Smooth muscle cell (in vitro differentiated cells): ENCODE results near the gene TYMS. TPM values are rescaled to one million over a fixed set of nuclear protein-coding genes. Genes with fewer than 3 reads are reported as not detected.
"Not testable (repeated sequence)": the region's sequence is repeated elsewhere in the genome, so short reads cannot be mapped to it uniquely, and the experiment has no call there.

Experiments
- DNase-seq: peaks from one replicate; lab custom pipeline; 2025; ENCODE audit not compliant: unreplicated experiment; lab: John Stamatoyannopoulos, UW
- H2AFZ ChIP-seq: fragments of 200-600 bp; sonication (generic); 2 replicates; pipeline ENCODE4 v1.6.0; 2016; ENCODE audit warnings: antibody characterized with exemption, low read depth, mild to moderate bottlenecking
- H3F3A ChIP-seq: fragments of 200-600 bp; sonication (generic); 2 replicates; pipeline ENCODE4 v1.6.0; 2017; ENCODE audit warnings: antibody characterized with exemption, low read depth
- H3K27ac ChIP-seq: fragments of 200-600 bp; sonication (generic); 2 replicates; pipeline ENCODE4 v1.5.1; 2016; ENCODE audit warnings: low read depth, mild to moderate bottlenecking
- H3K27me3 ChIP-seq: fragments of 200-600 bp; sonication (generic); 2 replicates; pipeline ENCODE4 v1.6.1; 2016; ENCODE audit warnings: low read depth, mild to moderate bottlenecking
- H3K36me3 ChIP-seq: fragments of 200-600 bp; sonication (generic); 2 replicates; pipeline ENCODE4 v1.5.1; 2016; ENCODE audit warnings: low read depth
- H3K4me1 ChIP-seq: fragments of 200-600 bp; sonication (generic); 2 replicates; pipeline ENCODE4 v1.5.1; 2016; ENCODE audit warnings: low read depth
- H3K4me2 ChIP-seq: fragments of 200-600 bp; sonication (generic); 2 replicates; pipeline ENCODE4 v1.6.0; 2016; ENCODE audit warnings: mild to moderate bottlenecking
- H3K4me3 ChIP-seq: fragments of 200-600 bp; sonication (generic); 2 replicates; pipeline ENCODE4 v1.5.1; 2016; ENCODE audit warnings: mild to moderate bottlenecking
- H3K79me2 ChIP-seq: fragments of 200-600 bp; sonication (generic); 2 replicates; pipeline ENCODE4 v1.6.0; 2016; ENCODE audit warnings: low read depth, mild to moderate bottlenecking
- H3K9ac ChIP-seq: fragments of 200-600 bp; sonication (generic); 2 replicates; pipeline ENCODE4 v1.6.0; 2016; ENCODE audit warnings: low read depth
- H3K9me3 ChIP-seq: fragments of 200-600 bp; sonication (generic); replicated peaks from 2 replicates; pipeline ENCODE4 v1.5.1; 2016; ENCODE audit warnings: low read depth
- H4K20me1 ChIP-seq: fragments of 200-600 bp; sonication (generic); 2 replicates; pipeline ENCODE4 v1.6.0; 2016; ENCODE audit warnings: low read depth
- WGBS: methylation state at CpG from one replicate; pipeline ENCODE4 v1.1.7; 2016; ENCODE audit warnings: low lambda C conversion rate; 5-methylcytosine and 5-hydroxymethylcytosine counted together
- polyA plus RNA-seq: library from polyadenylated mRNA; unstranded; fragments of >200 nt; fragmentation: Nextera tagmentation; extraction: Ambion mirVana; gene quantifications from 2 replicates; pipeline ENCODE4 v1.2.1, GENCODE V29; 2016
- total RNA-seq: library from RNA; depleted of rRNA; stranded (reverse); fragments of >200 nt; gene quantifications from 2 replicates; pipeline ENCODE4 v1.2.3, GENCODE V29; 2014
- TF ChIP-seq, protein P1 (sequence below): fragments of 200-600 bp; sonication (generic); IDR thresholded peaks from 2 replicates; pipeline ENCODE4 v1.5.1; 2017; ENCODE audit warnings: borderline replicate concordance, mild to moderate bottlenecking, antibody characterized with exemption; ENCODE audit not compliant: insufficient read depth, poor library complexity, severe bottlenecking

TYMS gene
- total and polyA plus RNA-seq, 2 experiments from 2014 or later, result 29.1 to 85.3 TPM

- DNase-seq, result no peak
Observed at GRCh38 chr18:678482-679182, 21.2 kb downstream of the TYMS start.

GRCh38 chr18:679516-679915 is 22.1 kb downstream of the TYMS start:
- H3K27ac ChIP-seq, result no peak overlapping the region
- no peaks in the 10 kb centered on the region for H3K9me3 ChIP-seq
- no peaks in the 10 kb centered on the region for H3K27me3 ChIP-seq
- TF ChIP-seq, protein P1, sequence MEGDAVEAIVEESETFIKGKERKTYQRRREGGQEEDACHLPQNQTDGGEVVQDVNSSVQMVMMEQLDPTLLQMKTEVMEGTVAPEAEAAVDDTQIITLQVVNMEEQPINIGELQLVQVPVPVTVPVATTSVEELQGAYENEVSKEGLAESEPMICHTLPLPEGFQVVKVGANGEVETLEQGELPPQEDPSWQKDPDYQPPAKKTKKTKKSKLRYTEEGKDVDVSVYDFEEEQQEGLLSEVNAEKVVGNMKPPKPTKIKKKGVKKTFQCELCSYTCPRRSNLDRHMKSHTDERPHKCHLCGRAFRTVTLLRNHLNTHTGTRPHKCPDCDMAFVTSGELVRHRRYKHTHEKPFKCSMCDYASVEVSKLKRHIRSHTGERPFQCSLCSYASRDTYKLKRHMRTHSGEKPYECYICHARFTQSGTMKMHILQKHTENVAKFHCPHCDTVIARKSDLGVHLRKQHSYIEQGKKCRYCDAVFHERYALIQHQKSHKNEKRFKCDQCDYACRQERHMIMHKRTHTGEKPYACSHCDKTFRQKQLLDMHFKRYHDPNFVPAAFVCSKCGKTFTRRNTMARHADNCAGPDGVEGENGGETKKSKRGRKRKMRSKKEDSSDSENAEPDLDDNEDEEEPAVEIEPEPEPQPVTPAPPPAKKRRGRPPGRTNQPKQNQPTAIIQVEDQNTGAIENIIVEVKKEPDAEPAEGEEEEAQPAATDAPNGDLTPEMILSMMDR, result no peak
- no peak for DNase-seq
- no peak overlapping the region for H3K4me2 ChIP-seq
- 97% methylated on average over 4 of the region's 4 CpGs for WGBS
- H3K4me1 ChIP-seq, result no peaks in the 10 kb centered on the region
- no peaks in the 10 kb centered on the region for H3K79me2 ChIP-seq
- no peaks in the 10 kb centered on the region for H3F3A ChIP-seq
- no peaks in the 10 kb centered on the region for H3K36me3 ChIP-seq
- no peak overlapping the region for H3K4me3 ChIP-seq
- H4K20me1 ChIP-seq, result no peaks in the 10 kb centered on the region
- no peak overlapping the region for H2AFZ ChIP-seq
- no peak overlapping the region for H3K9ac ChIP-seq

More at GRCh38 chr18:678482-679182, 21.2 kb downstream of the TYMS start:
- no peaks in the 10 kb centered on the region for H4K20me1 ChIP-seq
- no peaks in the 10 kb centered on the region for H3K79me2 ChIP-seq
- no peaks in the 10 kb centered on the region for H3K36me3 ChIP-seq
- no peak overlapping the region for H3K4me3 ChIP-seq
- TF ChIP-seq, protein P1, result no peak
- H3F3A ChIP-seq, result no peaks in the 10 kb centered on the region
- H3K27me3 ChIP-seq, result no peaks in the 10 kb centered on the region
- H3K9me3 ChIP-seq, result no peaks in the 10 kb centered on the region
- H2AFZ ChIP-seq, result no peak overlapping the region
- no peaks in the 10 kb centered on the region for H3K4me1 ChIP-seq
- no peak overlapping the region for H3K9ac ChIP-seq
- no peak overlapping the region for H3K4me2 ChIP-seq
- 96% methylated on average over 15 of the region's 15 CpGs for WGBS
- no peak overlapping the region for H3K27ac ChIP-seq

GRCh38 chr18:680392-680791 is 22.9 kb downstream of the TYMS start:
- H2AFZ ChIP-seq, result no peak overlapping the region
- H3K9ac ChIP-seq, result no peak overlapping the region
- H3K4me1 ChIP-seq, result peaks cover 3% of the 10 kb centered on the region
- TF ChIP-seq, protein P1, result no peak
- H3K9me3 ChIP-seq, result no peaks in the 10 kb centered on the region
- DNase-seq, result no peak
- no peaks in the 10 kb centered on the region for H3K27me3 ChIP-seq
- no peaks in the 10 kb centered on the region for H3K79me2 ChIP-seq
- H3K27ac ChIP-seq, result no peak overlapping the region
- no peaks in the 10 kb centered on the region for H4K20me1 ChIP-seq
- WGBS, result 89% methylated on average over 4 of the region's 4 CpGs
- no peak overlapping the region for H3K4me2 ChIP-seq
- H3K36me3 ChIP-seq, result no peaks in the 10 kb centered on the region
- H3F3A ChIP-seq, result no peaks in the 10 kb centered on the region
- no peak overlapping the region for H3K4me3 ChIP-seq

- Histone ChIP-seq H2AFZ (no peak overlapping the region), H3K27me3 (no peaks in the 10 kb centered on the region), H3K4me2 (no peak overlapping the region), H3K4me3 (no peak overlapping the region), H3K4me1 (peaks cover 15% of the 10 kb centered on the region), H3K9me3 (no peaks in the 10 kb centered on the region), H3K27ac (no peak overlapping the region), H3K79me2 (no peaks in the 10 kb centered on the region), H4K20me1 (no peaks in the 10 kb centered on the region), H3K36me3 (no peaks in the 10 kb centered on the region), H3K9ac (no peak overlapping the region), H3F3A (no peaks in the 10 kb centered on the region)
- 97% methylated on average over 5 of the region's 5 CpGs for WGBS
- TF ChIP-seq, protein P1, result no peak
- no peak for DNase-seq
Observed at GRCh38 chr18:681985-682384, 24.5 kb downstream of the TYMS start.

DNA sequence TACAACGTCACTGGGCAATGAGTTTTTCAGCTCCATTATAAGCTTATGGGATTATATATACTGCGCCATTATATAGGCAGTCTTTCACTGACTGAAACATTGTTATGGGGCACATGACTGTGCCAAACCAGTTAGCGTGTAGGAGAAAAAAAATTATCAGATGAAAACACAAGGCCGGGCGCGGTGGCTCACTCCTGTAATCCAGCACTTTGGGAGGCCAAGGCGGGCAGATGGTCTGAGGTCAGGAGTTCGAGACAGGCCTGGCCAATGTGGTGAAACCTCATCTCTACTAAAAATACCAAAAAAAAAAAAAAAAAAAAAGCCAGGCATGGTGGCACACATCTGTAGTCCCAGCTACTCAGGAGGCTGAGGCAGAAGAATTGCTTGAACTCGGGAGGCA is 25.0 kb downstream of the TYMS start:
- H2AFZ ChIP-seq, H3K9ac ChIP-seq, H4K20me1 ChIP-seq, H3K79me2 ChIP-seq, H3K27ac ChIP-seq, H3K9me3 ChIP-seq, H3K27me3 ChIP-seq, H3K4me3 ChIP-seq, H3F3A ChIP-seq, H3K4me2 ChIP-seq, DNase-seq, H3K36me3 ChIP-seq: not testable (repeated sequence)
- H3K4me1 ChIP-seq, result peaks cover 19% of the 10 kb centered on the region
- WGBS, result 97% methylated on average over 9 of the region's 9 CpGs
